HCEC 1CT (cell line): ENCODE results near the gene OLFM4.
"Not testable (repeated sequence)": the region's sequence is repeated elsewhere in the genome, so short reads cannot be mapped to it uniquely, and the experiment has no call there.

Experiments
- DNase-seq: peaks from one replicate; pipeline ENCODE4 v3.0.0-alpha.2; 2017

OLFM4 gene

GRCh38 chr13:53028637-53029203 lies at the start of gene OLFM4:
Gene OLFM4 (plus strand): TSS chr13:53028813. CDS start chr13:53028837, 24 bp downstream.
- no peak for DNase-seq

GRCh38 chr13:52978989-52979388 lies 49.6 kb upstream of the OLFM4 start:
- DNase-seq, result no peak

- DNase-seq, result no peak
These were observed 47.9 kb upstream of the OLFM4 start for GRCh38 chr13:52980695-52981094.

- DNase-seq, result no peak
These were observed 44.8 kb upstream of the OLFM4 start for GRCh38 chr13:52983836-52984235.

GRCh38 chr13:52984881-52985363 lies 43.7 kb upstream of the OLFM4 start:
- no peak for DNase-seq

GRCh38 chr13:52991344-52992020 lies 37.1 kb upstream of the OLFM4 start:
- DNase-seq, result no peak

- DNase-seq, result no peak
These were observed 36.5 kb upstream of the OLFM4 start for GRCh38 chr13:52992110-52992509.

- DNase-seq, result no peak
These were observed 34.6 kb upstream of the OLFM4 start for GRCh38 chr13:52994051-52994450.

GRCh38 chr13:52994865-52995264 lies 33.7 kb upstream of the OLFM4 start:
- no peak for DNase-seq

GRCh38 chr13:52995946-52996345 lies 32.7 kb upstream of the OLFM4 start:
- no peak for DNase-seq

- no peak for DNase-seq
These were observed 30.4 kb upstream of the OLFM4 start for GRCh38 chr13:52997951-52998876.

- DNase-seq, result no peak
These were observed 29.4 kb upstream of the OLFM4 start for GRCh38 chr13:52999093-52999696.

GRCh38 chr13:53001444-53002225 lies 27.0 kb upstream of the OLFM4 start:
- no peak for DNase-seq

- DNase-seq, result no peak
These were observed 24.0 kb upstream of the OLFM4 start for GRCh38 chr13:53004573-53004972.

- no peak for DNase-seq
These were observed 23.0 kb upstream of the OLFM4 start for GRCh38 chr13:53005626-53006025.

GRCh38 chr13:53007872-53008271 lies 20.7 kb upstream of the OLFM4 start:
- DNase-seq, result no peak

- DNase-seq, result no peak
These were observed 18.1 kb upstream of the OLFM4 start for GRCh38 chr13:53010374-53011105.

GRCh38 chr13:53012707-53013106 lies 15.9 kb upstream of the OLFM4 start:
- no peak for DNase-seq

- DNase-seq, result no peak
These were observed 15.5 kb upstream of the OLFM4 start for GRCh38 chr13:53013113-53013512.

GRCh38 chr13:53014018-53014417 lies 14.6 kb upstream of the OLFM4 start:
- not testable (repeated sequence) for DNase-seq
